ENCODE measurements around the gene GPR158. TPM values are rescaled to one million over a fixed set of nuclear protein-coding genes. Genes with fewer than 3 reads are reported as not detected.

Gene GPR158
- total and polyA plus RNA-seq, 2 donors (not counting 1 experiment from before 2014, with no cell fraction given): 0.33 TPM; not detected in 1

GRCh38 chr10:25564351-25564750 lies 389.6 kb downstream of the GPR158 start:
- TF ChIP-seq EZH2 (IDR thresholded peaks at IDR 0.05; ENCODE audit: low read length, missing control alignments): no peak
- TF ChIP-seq, protein P1, sequence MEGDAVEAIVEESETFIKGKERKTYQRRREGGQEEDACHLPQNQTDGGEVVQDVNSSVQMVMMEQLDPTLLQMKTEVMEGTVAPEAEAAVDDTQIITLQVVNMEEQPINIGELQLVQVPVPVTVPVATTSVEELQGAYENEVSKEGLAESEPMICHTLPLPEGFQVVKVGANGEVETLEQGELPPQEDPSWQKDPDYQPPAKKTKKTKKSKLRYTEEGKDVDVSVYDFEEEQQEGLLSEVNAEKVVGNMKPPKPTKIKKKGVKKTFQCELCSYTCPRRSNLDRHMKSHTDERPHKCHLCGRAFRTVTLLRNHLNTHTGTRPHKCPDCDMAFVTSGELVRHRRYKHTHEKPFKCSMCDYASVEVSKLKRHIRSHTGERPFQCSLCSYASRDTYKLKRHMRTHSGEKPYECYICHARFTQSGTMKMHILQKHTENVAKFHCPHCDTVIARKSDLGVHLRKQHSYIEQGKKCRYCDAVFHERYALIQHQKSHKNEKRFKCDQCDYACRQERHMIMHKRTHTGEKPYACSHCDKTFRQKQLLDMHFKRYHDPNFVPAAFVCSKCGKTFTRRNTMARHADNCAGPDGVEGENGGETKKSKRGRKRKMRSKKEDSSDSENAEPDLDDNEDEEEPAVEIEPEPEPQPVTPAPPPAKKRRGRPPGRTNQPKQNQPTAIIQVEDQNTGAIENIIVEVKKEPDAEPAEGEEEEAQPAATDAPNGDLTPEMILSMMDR (conservative IDR thresholded peaks at IDR 0.05 in 1 of 2, IDR thresholded peaks at IDR 0.05 in 1 of 2; ENCODE audit: low read depth in 1 of 2, low read length in 2 of 2): no peak
- H3K4me3 ChIP-seq (replicated peaks in 1 of 4; ENCODE audit: control extremely low read depth in 1 of 4, insufficient read depth in 1 of 4, low read depth in 3 of 4, low read length in 4 of 4): no peak overlapping the region
- no peaks in the 10 kb centered on the region for H3K9me3 ChIP-seq (ENCODE audit: control insufficient read depth, insufficient read depth, low read depth, low read length)
- H3K27me3 ChIP-seq (ENCODE audit: control insufficient read depth, insufficient read depth, low read length): no peaks in the 10 kb centered on the region
- H2AFZ ChIP-seq (ENCODE audit: low read length): no peak overlapping the region
- no peaks in the 10 kb centered on the region for H3K79me2 ChIP-seq (ENCODE audit: control insufficient read depth, insufficient read depth, low read length)
- peak in 1 of 2 donors; percentile 56 for DNase-seq (ENCODE audit: low read depth in 2 of 2)
- no peak overlapping the region for H3K4me2 ChIP-seq (ENCODE audit: extremely low read depth, insufficient read depth, low read length)
- no peaks in the 10 kb centered on the region for H3K4me1 ChIP-seq (ENCODE audit: control insufficient read depth, extremely low read depth, insufficient read depth, low read length)
- no peaks in the 10 kb centered on the region for H3K36me3 ChIP-seq (ENCODE audit: control insufficient read depth, insufficient read depth, low read length)
- H4K20me1 ChIP-seq (ENCODE audit: control insufficient read depth, extremely low read depth, insufficient read depth, low read length): no peaks in the 10 kb centered on the region
- H3K9ac ChIP-seq (ENCODE audit: insufficient read depth, low read length): no peak overlapping the region
- H3K27ac ChIP-seq (ENCODE audit: insufficient read depth, low read length): no peak overlapping the region

DNA sequence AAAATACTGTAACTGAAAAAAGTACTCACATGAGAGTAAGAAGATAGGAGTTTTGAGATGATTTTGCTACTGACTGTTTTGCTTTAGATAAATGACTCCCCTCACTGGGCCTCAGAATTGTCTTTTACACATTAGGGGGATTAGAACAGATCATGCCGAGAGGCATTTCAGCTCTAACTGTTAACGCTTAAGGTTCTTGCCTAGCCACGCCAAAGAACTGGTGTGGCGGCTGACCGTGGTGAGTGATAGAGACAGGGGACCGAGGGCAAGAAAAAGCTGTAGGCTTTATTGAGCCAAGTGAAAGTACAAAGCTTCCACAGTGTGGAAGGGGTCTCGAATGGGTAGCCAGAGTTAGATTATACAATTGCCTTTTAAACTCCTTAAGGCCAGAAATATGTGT lies 390.8 kb downstream of the GPR158 start:
- TF ChIP-seq EZH2 (IDR thresholded peaks at IDR 0.05; ENCODE audit: low read length, missing control alignments): no peak
- Histone ChIP-seq H4K20me1 (ENCODE audit: control insufficient read depth, extremely low read depth, insufficient read depth, low read length) (no peaks in the 10 kb centered on the region), H3K27ac (ENCODE audit: insufficient read depth, low read length) (no peak overlapping the region), H3K4me2 (ENCODE audit: extremely low read depth, insufficient read depth, low read length) (no peak overlapping the region), H3K4me3 (replicated peaks in 1 of 4; ENCODE audit: control extremely low read depth in 1 of 4, insufficient read depth in 1 of 4, low read depth in 3 of 4, low read length in 4 of 4) (no peak overlapping the region), H3K79me2 (ENCODE audit: control insufficient read depth, insufficient read depth, low read length) (no peaks in the 10 kb centered on the region), H3K9ac (ENCODE audit: insufficient read depth, low read length) (no peak overlapping the region), H3K36me3 (ENCODE audit: control insufficient read depth, insufficient read depth, low read length) (no peaks in the 10 kb centered on the region), H3K9me3 (ENCODE audit: control insufficient read depth, insufficient read depth, low read depth, low read length) (no peaks in the 10 kb centered on the region), H2AFZ (ENCODE audit: low read length) (no peak overlapping the region), H3K27me3 (ENCODE audit: control insufficient read depth, insufficient read depth, low read length) (no peaks in the 10 kb centered on the region), H3K4me1 (ENCODE audit: control insufficient read depth, extremely low read depth, insufficient read depth, low read length) (no peaks in the 10 kb centered on the region)
- no peak for DNase-seq (ENCODE audit: low read depth in 2 of 2)

DNA sequence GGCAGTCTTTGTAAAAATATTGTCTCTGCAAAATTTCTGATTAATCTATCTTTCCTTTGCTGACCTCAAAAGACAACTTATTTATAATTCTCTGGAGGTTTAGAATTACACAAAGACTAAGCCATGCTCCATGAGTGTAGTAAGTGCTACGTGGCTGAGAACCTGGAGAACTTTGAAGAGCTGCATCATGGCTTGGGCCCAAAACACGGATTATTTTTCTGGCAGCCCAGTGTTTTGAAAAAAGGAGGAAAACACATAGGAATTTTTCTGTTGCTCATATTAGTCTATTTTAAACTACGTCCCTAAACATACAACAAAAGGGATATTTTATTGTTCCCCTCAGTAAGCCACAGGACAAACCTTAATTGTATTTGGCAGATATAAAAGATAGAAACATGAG lies 398.5 kb downstream of the GPR158 start:
- no peak overlapping the region for H2AFZ ChIP-seq (ENCODE audit: low read length)

More for the DNA sequence above, 398.5 kb downstream of the GPR158 start:
- Histone ChIP-seq H3K36me3 (ENCODE audit: control insufficient read depth, insufficient read depth, low read length) (no peaks in the 10 kb centered on the region), H4K20me1 (ENCODE audit: control insufficient read depth, extremely low read depth, insufficient read depth, low read length) (no peaks in the 10 kb centered on the region), H3K27me3 (ENCODE audit: control insufficient read depth, insufficient read depth, low read length) (no peaks in the 10 kb centered on the region), H3K4me2 (ENCODE audit: extremely low read depth, insufficient read depth, low read length) (no peak overlapping the region), H3K9ac (ENCODE audit: insufficient read depth, low read length) (no peak overlapping the region), H3K4me3 (replicated peaks in 1 of 4; ENCODE audit: control extremely low read depth in 1 of 4, insufficient read depth in 1 of 4, low read depth in 3 of 4, low read length in 4 of 4) (no peak overlapping the region), H3K27ac (ENCODE audit: insufficient read depth, low read length) (no peak overlapping the region), H3K4me1 (ENCODE audit: control insufficient read depth, extremely low read depth, insufficient read depth, low read length) (no peaks in the 10 kb centered on the region), H3K79me2 (ENCODE audit: control insufficient read depth, insufficient read depth, low read length) (no peaks in the 10 kb centered on the region), H3K9me3 (ENCODE audit: control insufficient read depth, insufficient read depth, low read depth, low read length) (no peaks in the 10 kb centered on the region)
- DNase-seq (ENCODE audit: low read depth in 2 of 2): no peak
- TF ChIP-seq, protein P1 (conservative IDR thresholded peaks at IDR 0.05 in 1 of 2, IDR thresholded peaks at IDR 0.05 in 1 of 2; ENCODE audit: low read depth in 1 of 2, low read length in 2 of 2): no peak
- TF ChIP-seq EZH2 (IDR thresholded peaks at IDR 0.05; ENCODE audit: low read length, missing control alignments): no peak

Measured in fibroblast of lung (primary cell).